ENCODE results near the gene ZNF474.
"Not testable (repeated sequence)": the region's sequence is repeated elsewhere in the genome, so short reads cannot be mapped to it uniquely, and the experiment has no call there.

The ZNF474 gene

GRCh38 chr5:122129306-122129705, at the start of gene ZNF474:
Gene ZNF474 (plus strand): TSS chr5:122129546. CDS start chr5:122151991, 22,445 bp downstream.
- no peak for DNase-seq

GRCh38 chr5:122081541-122081940, 47.8 kb upstream of the ZNF474 start:
- DNase-seq = no peak

- no peak for DNase-seq
Observed at GRCh38 chr5:122083535-122083934, 45.8 kb upstream of the ZNF474 start.

- DNase-seq = no peak
Observed at GRCh38 chr5:122085041-122085440, 44.3 kb upstream of the ZNF474 start.

- DNase-seq = no peak
Observed at GRCh38 chr5:122089096-122090013, 40.0 kb upstream of the ZNF474 start.

- no peak for DNase-seq
Observed at GRCh38 chr5:122091936-122092600, 37.3 kb upstream of the ZNF474 start.

GRCh38 chr5:122093415-122094180, 35.7 kb upstream of the ZNF474 start:
- no peak for DNase-seq

GRCh38 chr5:122094251-122094650, 35.1 kb upstream of the ZNF474 start:
- DNase-seq = not testable (repeated sequence)

GRCh38 chr5:122095158-122095557, 34.2 kb upstream of the ZNF474 start:
- DNase-seq = no peak

GRCh38 chr5:122097391-122097790, 32.0 kb upstream of the ZNF474 start:
- no peak for DNase-seq

GRCh38 chr5:122099060-122099790, 30.1 kb upstream of the ZNF474 start:
- no peak for DNase-seq

- DNase-seq = peak; percentile 25
Observed at GRCh38 chr5:122101636-122102285, 27.6 kb upstream of the ZNF474 start.

GRCh38 chr5:122102825-122103224, 26.5 kb upstream of the ZNF474 start:
- DNase-seq = no peak

GRCh38 chr5:122105909-122106308, 23.4 kb upstream of the ZNF474 start:
- no peak for DNase-seq

GRCh38 chr5:122107016-122107415, 22.3 kb upstream of the ZNF474 start:
- no peak for DNase-seq

GRCh38 chr5:122110987-122111386, 18.4 kb upstream of the ZNF474 start:
- no peak for DNase-seq

- DNase-seq = no peak
Observed at GRCh38 chr5:122111460-122111859, 17.9 kb upstream of the ZNF474 start.

GRCh38 chr5:122112063-122112462, 17.3 kb upstream of the ZNF474 start:
- no peak for DNase-seq

- no peak for DNase-seq
Observed at GRCh38 chr5:122112733-122113558, 16.4 kb upstream of the ZNF474 start.

- DNase-seq = no peak
Observed at GRCh38 chr5:122114501-122114900, 14.8 kb upstream of the ZNF474 start.

- DNase-seq = no peak
Observed at GRCh38 chr5:122118356-122118948, 10.9 kb upstream of the ZNF474 start.

Measured in activated CD4-positive, alpha-beta T cell treated with anti-CD3 and anti-CD28 coated beads, Interleukin-2, Interleukin-6, amounts not matched to agents 100 ng/mL and 50 ng/mL, durations not matched to agents 16 hours and 8 hours (primary cell).